DND-41 (cell line): ENCODE measurements around the gene GALNTL6.

Source experiments
- ATAC-seq: fragments of 200-7000 bp; cut with Tn5 transposase; 3 replicates; pipeline ENCODE4 v1.9.1; 2021; ENCODE audit warnings: low read depth; ENCODE audit not compliant: insufficient read depth
- DNase-seq: peaks from one replicate; pipeline ENCODE4 v3.0.0-alpha.2; 2020
- H2AFZ ChIP-seq: 2 replicates; pipeline ENCODE4 v1.6.0; 2012; ENCODE audit warnings: low read depth, low read length
- H3K27ac ChIP-seq: 2 replicates; pipeline ENCODE4 v1.5.1; 2012; ENCODE audit warnings: low read length, inconsistent platforms
- H3K27me3 ChIP-seq: fragments of 200-600 bp; sonication (generic); 2 replicates; pipeline ENCODE4 v1.6.0; 2012; ENCODE audit warnings: low read length, mild to moderate bottlenecking, inconsistent platforms; ENCODE audit not compliant: insufficient read depth, poor library complexity
- H3K36me3 ChIP-seq: 2 replicates; pipeline ENCODE4 v1.5.1; 2012; ENCODE audit warnings: low read length, inconsistent platforms; ENCODE audit not compliant: insufficient read depth
- H3K4me1 ChIP-seq: 2 replicates; pipeline ENCODE4 v1.5.1; 2012; ENCODE audit warnings: mild to moderate bottlenecking, low read length; ENCODE audit not compliant: insufficient read depth
- H3K4me2 ChIP-seq: 2 replicates; pipeline ENCODE4 v1.6.0; 2012; ENCODE audit warnings: mild to moderate bottlenecking, moderate library complexity, low read length, inconsistent platforms; ENCODE audit not compliant: insufficient read depth
- H3K4me3 ChIP-seq, 2 experiments: fragments of 200-600 bp in 1 of 2; shearing (Covaris generic) in 1 of 2; 2 replicates each; pipeline ENCODE4 v1.5.1; 2012 to 2016; ENCODE audit warnings: inconsistent platforms in 2 of 2, low read length in 2 of 2, mild to moderate bottlenecking in 2 of 2, low read depth in 1 of 2, moderate library complexity in 1 of 2
- H3K79me2 ChIP-seq: 2 replicates; pipeline ENCODE4 v1.6.0; 2012; ENCODE audit warnings: low read length, inconsistent platforms; ENCODE audit not compliant: insufficient read depth
- H3K9ac ChIP-seq: 2 replicates; pipeline ENCODE4 v1.6.0; 2012; ENCODE audit warnings: low read depth, mild to moderate bottlenecking, inconsistent platforms, low read length, moderate library complexity
- H3K9me3 ChIP-seq: 2 replicates; pipeline ENCODE4 v1.5.1; 2012; ENCODE audit warnings: low read length, moderate library complexity, mild to moderate bottlenecking, inconsistent platforms; ENCODE audit not compliant: insufficient read depth, severe bottlenecking
- H4K20me1 ChIP-seq: 2 replicates; pipeline ENCODE4 v1.6.0; 2012; ENCODE audit warnings: low read length; ENCODE audit not compliant: insufficient read depth
- CTCF ChIP-seq: IDR thresholded peaks from 2 replicates; pipeline ENCODE4 v1.5.1; 2012; ENCODE audit warnings: borderline replicate concordance, low read length, moderate library complexity, mild to moderate bottlenecking; ENCODE audit not compliant: poor library complexity, severe bottlenecking; ENCODE audit errors: extremely low read depth
- EZH2 ChIP-seq: IDR thresholded peaks from 3 replicates; pipeline ENCODE4 v1.6.1; 2012; ENCODE audit warnings: borderline replicate concordance, low read depth, mild to moderate bottlenecking, moderate library complexity, low read length, inconsistent platforms; ENCODE audit not compliant: severe bottlenecking

The GALNTL6 gene

GRCh38 chr4:172777729-172778431 lies 964.7 kb downstream of the GALNTL6 start:
- no peak overlapping the region for H3K27ac ChIP-seq
- H2AFZ ChIP-seq, result no peak overlapping the region
- H3K9me3 ChIP-seq, result no peaks in the 10 kb centered on the region
- DNase-seq, result no peak
- no peak overlapping the region for H3K4me3 ChIP-seq
- H4K20me1 ChIP-seq, result no peaks in the 10 kb centered on the region
- no peaks in the 10 kb centered on the region for H3K4me1 ChIP-seq
- H3K79me2 ChIP-seq, result no peaks in the 10 kb centered on the region
- H3K9ac ChIP-seq, result no peak overlapping the region
- no peaks in the 10 kb centered on the region for H3K36me3 ChIP-seq
- no peaks in the 10 kb centered on the region for H3K27me3 ChIP-seq
- ATAC-seq, result no peak
- TF ChIP-seq EZH2 (no peak), CTCF (no peak)
- no peak overlapping the region for H3K4me2 ChIP-seq

- no peak for ATAC-seq
Observed at GRCh38 chr4:172778583-172778982, 965.4 kb downstream of the GALNTL6 start.

GRCh38 chr4:172780566-172781081 lies 967.4 kb downstream of the GALNTL6 start:
- Histone ChIP-seq H4K20me1 (no peaks in the 10 kb centered on the region), H3K9ac (no peak overlapping the region), H3K4me2 (no peak overlapping the region), H2AFZ (no peak overlapping the region), H3K9me3 (no peaks in the 10 kb centered on the region), H3K27me3 (no peaks in the 10 kb centered on the region), H3K4me1 (no peaks in the 10 kb centered on the region), H3K36me3 (no peaks in the 10 kb centered on the region), H3K79me2 (no peaks in the 10 kb centered on the region), H3K4me3 (no peak overlapping the region), H3K27ac (no peak overlapping the region)
- no peak for ATAC-seq
- DNase-seq, result no peak
- TF ChIP-seq EZH2 (no peak), CTCF (no peak)

More at GRCh38 chr4:172778583-172778982, 965.4 kb downstream of the GALNTL6 start:
- Histone ChIP-seq H3K79me2 (no peaks in the 10 kb centered on the region), H3K27me3 (no peaks in the 10 kb centered on the region), H3K27ac (no peak overlapping the region), H3K9me3 (no peaks in the 10 kb centered on the region), H3K36me3 (no peaks in the 10 kb centered on the region), H3K4me2 (no peak overlapping the region), H3K4me3 (no peak overlapping the region), H3K4me1 (no peaks in the 10 kb centered on the region), H4K20me1 (no peaks in the 10 kb centered on the region), H3K9ac (no peak overlapping the region), H2AFZ (no peak overlapping the region)
- no peak for DNase-seq
- TF ChIP-seq CTCF, result no peak
- no peak for TF ChIP-seq EZH2

GRCh38 chr4:172785613-172786012 lies 972.4 kb downstream of the GALNTL6 start:
- TF ChIP-seq EZH2, result no peak
- TF ChIP-seq CTCF, result no peak
- no peak overlapping the region for H2AFZ ChIP-seq
- ATAC-seq, result no peak
- H3K9ac ChIP-seq, result no peak overlapping the region
- H3K79me2 ChIP-seq, result no peaks in the 10 kb centered on the region
- H3K9me3 ChIP-seq, result no peaks in the 10 kb centered on the region
- H3K27me3 ChIP-seq, result no peaks in the 10 kb centered on the region
- no peaks in the 10 kb centered on the region for H4K20me1 ChIP-seq
- H3K4me2 ChIP-seq, result no peak overlapping the region
- H3K4me1 ChIP-seq, result no peaks in the 10 kb centered on the region
- H3K36me3 ChIP-seq, result no peaks in the 10 kb centered on the region
- DNase-seq, result no peak
- no peak overlapping the region for H3K27ac ChIP-seq
- no peak overlapping the region for H3K4me3 ChIP-seq
